Measurements from ENCODE around the gene MAGI1.

Gene MAGI1

DNA sequence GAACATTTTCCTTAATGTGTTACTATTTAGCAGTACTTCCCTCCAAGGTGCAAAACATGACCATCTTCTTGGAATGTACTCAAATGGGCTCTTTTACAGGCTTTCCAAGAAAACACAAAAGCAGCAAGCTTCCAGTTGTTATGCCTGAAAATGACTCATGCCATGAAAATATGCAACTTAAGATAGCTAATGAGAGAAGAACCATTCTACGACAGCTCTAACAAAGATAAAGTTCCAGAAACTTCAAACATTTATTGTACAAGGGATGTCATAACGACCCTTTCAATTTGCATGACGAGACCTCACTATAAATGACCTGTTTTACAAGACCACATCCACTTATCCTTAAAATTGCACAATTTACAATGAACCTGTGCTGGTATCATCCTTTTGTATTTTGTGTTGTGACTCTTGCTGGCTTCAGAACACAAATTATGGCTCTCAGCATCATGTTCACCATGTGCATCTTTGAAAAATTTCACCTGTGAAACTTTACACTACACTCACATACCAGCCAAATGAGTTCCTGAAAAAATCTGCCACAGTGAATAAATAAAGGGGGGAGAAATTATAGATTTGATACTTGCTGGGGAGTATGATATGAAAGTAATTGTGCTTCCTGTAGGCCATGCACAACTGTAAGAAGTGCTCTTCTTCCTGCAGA lies 433.7 kb downstream of the MAGI1 start:
- DNase-seq: no peak

DNA sequence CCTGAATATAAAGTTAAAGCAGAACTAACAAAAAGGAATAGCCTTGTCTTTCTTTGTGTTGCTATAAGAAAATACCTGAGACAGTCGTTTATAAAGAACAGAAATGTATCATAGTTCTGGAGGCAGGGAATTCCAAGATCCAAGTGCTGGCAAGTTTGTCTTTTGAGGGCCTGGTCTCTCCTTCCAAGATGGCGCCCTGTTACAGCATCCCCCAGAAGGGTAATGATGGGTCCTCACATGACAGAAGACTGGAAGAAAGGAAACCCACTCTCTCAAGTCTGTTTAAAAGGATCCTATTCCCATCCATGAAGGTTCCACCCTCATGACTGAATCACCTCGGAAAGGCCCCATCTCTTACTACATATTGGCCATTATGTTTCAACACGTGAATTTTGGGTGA lies 435.1 kb downstream of the MAGI1 start:
- no peak for DNase-seq

DNA sequence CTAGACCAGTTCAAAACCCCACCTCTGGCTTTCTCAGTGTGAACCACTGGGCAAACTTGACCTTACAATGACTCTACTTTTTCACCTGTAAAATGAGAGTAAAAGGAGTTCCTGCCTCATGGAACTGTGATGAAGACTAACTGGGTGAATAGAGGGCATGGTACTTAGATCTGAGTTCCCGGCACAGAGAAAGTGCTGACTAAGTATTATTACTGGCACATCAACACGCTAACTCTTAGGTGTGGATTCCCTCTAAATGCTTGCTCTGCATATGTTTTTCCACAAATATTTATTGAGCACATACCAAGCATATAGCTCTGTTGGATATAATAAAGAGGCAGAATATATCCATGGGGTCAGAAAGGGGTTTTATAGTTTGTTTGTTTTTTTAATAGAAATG lies 437.8 kb downstream of the MAGI1 start:
- DNase-seq: no peak

DNA sequence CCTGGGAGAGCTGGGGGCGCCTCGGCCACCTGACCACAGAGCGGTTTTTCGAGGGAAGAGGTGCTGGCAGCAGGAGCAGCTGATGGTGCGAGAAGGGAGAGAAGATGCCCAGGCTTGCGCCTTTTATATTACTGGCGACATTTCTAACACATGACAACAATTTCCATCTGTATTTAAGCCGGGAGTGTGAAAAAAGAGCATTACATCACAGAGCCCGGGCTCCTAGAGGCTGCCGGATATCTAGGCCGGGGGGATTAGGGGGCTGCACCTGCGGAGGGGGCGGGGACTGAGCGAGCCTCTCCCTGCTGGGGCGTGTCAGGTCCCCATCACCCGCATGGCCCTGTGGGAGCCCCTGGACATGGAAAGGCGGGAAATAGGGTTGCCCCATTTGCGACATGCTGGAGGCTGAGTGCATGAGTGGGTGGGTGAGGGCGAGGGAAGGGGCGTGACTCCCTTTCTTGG lies 440.7 kb downstream of the MAGI1 start:
- no peak for DNase-seq

DNA sequence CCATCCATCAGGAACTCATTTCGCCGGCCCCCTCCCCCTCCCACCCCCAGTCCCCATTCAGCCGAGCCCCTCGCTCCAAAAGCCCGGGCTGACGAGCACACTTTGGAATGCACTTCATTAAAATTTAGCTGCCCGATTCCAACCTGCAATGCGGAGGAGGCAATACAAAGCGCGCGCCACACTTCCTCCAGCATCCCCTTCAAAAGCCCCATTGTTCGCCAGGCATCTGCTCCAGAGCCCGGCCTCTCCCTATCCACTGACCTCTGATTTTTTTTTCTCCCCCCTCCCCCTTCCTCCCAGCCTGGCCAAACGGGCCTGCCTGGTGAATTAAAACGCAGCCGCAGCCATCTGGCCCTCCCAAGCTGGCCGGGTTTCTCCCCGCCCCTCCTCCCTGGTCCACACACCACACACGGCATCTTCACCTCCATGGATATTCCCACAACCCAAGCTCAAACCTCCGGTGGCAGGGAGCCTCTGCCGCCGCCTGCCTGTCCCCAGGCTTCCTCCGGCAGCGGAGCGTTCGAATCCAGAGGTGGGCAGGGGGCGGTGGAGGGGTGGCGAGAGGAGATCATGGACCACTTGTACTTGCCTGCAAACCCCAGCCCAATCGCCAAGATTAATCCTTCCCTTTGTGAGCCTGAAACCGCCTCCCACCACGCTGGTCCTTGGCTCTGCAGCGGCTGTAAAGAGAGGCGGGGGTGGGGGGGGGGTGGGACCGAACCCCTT lies 441.3 kb downstream of the MAGI1 start:
- no peak for DNase-seq

DNA sequence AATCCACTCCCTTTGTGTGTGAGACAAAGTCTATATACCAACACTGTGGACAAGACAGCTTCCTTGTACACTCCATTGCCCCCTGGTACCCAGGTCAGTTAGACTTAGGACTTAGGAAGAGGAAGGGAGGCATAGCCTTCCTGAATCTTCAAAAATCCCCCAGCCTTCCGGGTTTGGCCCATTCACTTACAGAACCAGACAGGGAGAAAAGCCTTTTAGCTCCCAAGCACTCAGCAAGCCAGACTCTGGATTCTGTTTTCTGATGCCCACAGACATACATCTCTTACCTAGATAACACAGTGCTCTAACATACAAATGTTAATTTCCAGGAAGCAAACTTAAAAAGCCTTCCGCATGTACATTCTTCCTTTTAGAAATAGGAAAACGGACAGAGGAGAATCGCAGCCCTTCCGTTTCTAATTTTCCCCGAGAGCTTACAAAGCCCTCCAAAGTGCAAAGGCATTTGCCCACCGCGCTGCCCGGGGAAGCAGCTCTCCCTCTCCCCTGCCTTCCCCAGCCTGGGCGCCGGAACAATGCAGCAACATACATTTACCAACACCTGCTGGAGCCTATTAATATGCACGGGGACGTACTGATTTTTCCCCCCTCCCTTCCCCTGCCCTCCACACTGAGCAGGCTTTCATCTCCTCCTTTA lies 442.0 kb downstream of the MAGI1 start:
- no peak for DNase-seq

DNA sequence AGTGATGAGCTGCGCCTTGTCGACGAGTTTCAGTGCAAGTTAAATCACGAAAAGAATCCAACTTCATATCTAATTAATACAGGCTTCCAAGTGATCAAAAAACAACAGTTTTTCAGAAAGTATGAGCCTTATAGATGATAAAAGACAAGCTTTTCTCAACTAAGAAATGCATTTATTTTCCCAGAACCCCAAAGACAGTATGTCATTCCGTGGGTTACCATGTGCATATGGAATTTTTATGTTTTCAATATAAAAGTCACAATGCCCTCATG lies 442.8 kb downstream of the MAGI1 start:
- DNase-seq: no peak

DNA sequence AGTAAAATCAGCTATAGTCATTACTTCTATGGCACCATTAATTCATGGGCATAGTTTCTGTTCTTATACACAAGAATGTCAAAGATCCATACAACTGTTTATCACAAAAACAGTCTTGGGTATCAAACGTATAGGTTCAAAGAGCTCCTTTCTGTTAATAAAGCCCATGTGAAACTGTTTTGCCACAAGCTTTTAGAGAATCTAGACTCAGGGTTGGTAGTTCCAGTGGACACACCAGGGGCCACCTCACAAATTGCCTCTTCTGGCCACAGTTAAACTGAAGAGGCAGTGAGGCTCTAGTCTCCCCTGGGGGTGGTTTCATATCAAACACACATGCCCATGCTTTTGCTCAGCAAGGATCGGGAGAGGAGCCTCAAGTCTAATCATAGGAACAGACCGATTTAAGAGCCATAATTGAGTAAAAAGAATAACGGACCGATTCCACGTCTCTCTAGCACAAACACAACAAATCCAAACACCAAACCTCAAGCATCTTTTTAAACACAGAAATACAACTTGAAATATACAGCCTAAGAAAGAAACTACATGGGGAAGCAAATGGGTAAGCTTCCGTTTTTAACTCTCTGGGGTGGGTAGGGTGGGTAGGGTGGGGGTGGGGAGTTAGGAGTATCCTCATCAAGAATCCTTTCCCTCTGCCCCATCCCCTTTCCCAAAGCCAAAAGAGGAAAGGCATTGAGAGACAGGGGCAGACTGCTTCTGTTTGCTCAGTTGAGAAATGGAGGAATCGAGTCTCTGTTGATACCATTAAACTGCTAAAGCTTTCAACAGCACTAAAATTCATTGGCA lies 443.3 kb downstream of the MAGI1 start:
- no peak for DNase-seq

DNA sequence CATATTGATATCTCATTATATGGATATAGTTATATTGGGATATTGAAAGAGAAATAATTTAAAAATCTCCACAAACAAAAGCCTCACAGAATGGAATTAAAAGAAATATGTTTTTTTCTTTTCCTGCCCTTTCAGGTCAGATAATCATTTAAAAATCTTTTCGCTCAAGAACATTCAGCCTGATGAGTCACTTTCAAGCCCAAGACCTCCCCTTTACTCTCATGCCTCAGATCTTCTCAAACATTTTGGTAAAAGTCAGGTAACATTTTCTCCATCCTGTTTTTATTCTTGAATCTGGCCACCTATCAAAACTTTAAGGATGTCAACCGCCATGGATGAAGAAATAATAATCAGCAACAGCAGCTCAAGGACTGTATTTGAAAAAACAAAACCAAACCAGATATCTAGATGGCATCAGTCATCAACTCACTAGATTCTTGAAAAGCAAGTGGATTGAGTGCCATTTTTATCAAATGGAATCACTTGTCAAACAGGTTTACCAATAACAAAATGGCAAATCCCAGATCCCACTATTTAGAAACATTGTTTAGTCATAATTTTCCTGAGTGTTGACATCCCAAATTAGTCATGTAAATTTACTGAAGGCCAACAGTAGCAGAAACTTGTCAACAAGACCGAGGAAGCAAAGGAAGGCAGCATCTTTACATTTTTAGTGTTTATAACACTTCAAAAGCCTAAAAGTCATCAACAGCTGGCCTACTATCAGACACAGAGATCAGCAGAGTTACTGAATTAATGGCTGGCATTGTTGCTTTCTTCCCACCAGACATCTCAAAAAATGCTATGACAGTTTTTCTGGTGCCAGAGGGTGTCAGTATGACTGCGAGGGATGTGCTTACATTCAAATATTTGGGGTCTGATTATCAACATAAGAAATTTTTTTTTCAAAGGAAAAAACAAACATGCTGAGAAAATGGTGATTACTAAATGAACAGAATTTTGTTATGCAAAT lies 444.7 kb downstream of the MAGI1 start:
- no peak for DNase-seq

DNA sequence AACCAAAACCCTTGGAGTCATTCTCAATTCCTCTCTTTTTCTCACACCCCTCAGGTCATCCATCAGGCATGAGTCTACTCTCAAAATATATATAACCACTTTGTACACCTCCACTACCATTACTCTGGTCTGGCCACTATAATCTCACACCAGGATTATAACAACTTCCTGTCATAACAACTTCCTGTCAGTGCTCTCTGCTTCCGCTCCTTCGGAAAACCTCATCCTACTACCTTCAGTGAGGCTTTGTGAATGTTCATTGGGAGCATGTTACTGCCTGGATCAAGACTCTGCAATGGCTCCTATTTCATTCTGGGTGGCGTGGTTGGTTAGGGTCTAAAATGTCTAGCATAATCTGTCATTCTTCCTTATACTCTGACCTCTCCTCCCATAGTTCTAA lies 447.4 kb downstream of the MAGI1 start:
- DNase-seq: no peak

DNA sequence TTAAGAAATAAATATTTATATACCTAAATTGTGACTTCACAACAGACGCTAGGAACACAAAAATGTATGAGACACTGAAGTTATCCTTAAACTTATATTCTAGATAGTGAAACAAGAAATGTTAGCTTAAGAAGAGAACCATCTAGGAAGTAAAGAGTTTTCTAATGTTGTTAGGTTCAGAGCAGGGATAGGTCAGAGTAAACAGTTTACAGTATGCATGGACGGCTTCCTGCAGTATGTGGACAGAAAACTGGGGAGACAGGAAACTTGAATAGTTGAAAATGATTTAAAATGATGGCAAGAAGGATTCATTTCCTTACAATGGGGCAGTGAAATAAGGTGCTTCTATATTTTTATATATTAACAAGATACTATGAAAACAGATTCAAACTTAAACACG lies 449.8 kb downstream of the MAGI1 start:
- DNase-seq: no peak

DNA sequence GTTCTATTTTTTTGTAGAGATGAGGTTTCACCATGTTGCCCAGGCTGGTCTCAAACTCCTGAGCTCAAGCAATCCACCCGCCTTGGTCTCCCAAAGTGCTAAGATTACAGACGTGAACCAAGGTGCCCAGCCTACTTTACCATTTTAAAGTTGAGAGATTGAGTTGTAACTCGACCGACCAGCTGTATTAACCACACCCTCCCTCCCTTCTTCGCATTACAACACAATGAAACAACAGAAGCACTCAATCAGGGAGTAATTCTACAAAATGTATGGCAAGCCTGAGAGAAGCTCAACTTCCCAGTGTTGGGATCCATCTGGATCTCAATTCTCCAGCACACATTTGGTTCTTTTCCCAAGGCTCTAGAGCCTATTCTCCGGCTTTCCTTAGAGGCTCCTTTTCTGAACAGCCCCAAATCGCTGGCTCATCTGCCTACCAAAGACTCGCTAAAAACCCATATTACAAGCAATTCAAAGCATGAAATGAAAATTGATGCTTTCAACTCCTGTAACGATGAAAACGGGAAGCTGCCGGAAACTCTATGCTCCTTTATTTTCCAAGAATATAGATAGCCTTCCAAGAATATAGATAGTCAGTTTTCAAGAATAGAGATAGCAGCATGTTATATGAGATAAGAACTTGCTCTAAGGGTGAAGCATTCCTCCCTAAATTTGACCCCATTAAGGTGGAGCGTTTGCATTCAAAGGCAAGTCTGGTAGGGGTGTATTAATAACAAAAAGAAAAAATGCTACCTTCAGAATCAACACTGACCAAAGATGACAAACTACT lies 450.9 kb downstream of the MAGI1 start:
- no peak for DNase-seq

DNA sequence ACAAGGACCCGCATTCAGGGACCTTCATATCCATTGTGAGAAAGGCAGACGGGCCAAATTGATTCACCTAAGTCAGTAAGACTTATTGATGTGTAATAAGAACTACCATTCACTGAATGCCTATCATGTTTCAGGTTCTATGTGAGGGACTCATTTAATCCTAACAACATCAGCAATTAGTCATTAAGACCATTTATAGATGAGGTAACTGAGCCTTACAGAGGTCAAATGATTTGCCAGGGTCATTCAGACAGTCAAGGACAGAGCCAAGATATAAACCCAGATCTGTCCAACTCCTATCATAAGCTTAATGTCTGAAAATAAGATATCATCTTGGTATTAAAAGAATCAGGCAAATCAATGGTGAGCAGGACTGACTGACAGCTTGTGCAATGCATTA lies 453.8 kb downstream of the MAGI1 start:
- DNase-seq: no peak

DNA sequence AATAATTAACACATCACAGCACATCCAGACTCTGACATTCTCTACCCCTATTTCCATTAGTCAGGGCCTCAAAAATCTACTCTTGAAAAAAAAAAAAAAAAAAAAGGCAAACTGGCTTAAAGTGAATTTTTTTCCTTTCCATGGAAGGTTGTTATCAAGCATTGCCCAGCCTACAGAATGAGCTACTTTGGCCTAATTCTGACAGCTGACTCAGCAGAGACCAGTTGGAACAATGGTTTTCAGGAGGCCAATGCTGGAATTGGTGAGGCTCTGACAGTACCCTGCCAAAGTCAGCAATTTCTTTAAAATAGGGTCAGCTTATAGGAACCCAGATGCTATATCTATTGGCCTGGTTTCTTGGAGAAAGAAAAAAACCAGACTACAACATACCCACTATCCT lies 454.7 kb downstream of the MAGI1 start:
- no peak for DNase-seq

DNA sequence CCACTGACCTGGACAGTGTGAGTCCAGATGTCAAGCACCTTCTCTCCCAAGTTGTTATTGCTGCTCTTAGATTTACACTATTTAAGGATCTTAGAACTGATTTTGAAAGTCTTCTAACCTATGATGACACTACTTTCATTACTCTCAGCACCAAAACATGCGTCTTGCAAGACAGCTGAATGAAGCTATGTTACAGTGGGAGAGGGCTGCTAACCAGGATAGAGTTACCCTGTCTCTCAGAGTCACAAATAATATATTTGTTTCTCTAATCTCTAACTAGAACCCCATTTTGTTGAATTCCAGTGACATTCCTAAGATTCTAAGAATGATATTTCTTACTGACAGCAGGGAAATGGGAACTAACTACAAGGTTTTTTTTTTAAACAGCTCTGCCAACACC lies 455.5 kb downstream of the MAGI1 start:
- DNase-seq: no peak

DNA sequence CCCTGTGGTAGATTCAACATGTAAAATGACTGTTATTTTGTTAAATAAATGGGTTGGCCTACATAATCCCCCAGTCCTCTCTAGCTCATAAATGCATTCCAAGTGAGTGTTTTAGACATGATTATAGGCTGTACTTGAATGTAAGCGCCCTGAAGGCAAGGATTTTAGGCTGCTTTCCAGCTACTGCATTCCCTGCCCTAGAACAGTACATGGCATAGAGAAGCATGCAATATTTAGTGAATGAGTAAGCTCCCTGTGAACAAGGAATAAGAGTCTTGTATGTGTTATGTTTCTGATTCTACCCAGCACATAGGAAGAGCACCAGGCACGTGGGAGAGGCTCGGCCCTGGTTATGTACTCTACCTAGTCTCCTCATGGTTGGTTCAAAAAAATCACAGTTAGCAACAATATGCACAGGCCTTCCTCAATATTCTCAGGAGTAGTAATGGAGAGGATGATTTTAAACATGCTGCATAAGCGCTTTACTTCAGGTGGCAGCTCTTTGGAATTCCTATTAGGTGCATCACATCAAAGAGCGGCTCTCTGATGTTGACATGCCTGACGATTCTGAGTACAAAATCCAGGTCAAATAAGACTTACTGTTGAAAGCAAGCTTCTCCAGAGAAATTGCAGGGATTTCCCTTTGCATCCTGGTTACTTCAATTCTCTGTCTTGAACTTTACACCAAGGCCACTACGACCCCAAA lies 456.6 kb downstream of the MAGI1 start:
- no peak for DNase-seq

DNA sequence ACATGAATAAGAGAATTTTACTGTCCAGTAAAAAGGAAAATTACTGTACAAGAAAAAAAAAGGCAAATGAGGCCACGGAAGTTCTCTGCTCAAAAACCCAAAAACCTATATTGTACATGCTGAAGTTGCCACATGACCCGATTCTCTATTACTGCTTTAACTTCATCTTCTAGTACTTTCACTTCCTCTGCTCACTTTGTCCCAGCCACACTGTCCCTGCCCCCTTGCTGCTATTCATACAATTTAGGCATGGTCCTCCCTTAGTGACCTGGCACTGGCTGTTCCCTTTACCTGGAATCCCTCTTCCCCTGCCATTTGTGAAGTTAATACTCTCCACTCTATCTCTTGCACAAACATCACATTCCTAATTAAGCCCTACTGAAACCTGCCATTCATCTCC lies 457.4 kb downstream of the MAGI1 start:
- DNase-seq: no peak

DNA sequence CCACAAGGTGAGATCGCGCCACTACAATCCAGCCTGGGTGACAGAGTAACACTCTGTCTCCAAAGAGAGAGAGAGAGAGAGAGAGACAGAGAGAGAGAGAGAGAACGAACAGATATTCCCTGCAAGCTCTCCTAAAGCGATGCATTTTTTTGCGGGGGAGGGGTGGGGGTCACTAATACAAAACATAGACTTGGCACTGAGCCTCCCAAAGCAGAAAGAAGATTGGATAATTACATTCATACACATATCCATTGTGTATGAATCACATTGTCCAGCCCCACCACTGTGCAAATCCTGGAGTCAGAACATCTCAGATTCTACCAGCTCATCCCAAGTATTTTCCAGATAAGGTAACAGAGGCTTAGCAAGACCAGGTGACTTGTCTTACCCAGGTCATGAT lies 459.9 kb downstream of the MAGI1 start:
- DNase-seq: no peak

DNA sequence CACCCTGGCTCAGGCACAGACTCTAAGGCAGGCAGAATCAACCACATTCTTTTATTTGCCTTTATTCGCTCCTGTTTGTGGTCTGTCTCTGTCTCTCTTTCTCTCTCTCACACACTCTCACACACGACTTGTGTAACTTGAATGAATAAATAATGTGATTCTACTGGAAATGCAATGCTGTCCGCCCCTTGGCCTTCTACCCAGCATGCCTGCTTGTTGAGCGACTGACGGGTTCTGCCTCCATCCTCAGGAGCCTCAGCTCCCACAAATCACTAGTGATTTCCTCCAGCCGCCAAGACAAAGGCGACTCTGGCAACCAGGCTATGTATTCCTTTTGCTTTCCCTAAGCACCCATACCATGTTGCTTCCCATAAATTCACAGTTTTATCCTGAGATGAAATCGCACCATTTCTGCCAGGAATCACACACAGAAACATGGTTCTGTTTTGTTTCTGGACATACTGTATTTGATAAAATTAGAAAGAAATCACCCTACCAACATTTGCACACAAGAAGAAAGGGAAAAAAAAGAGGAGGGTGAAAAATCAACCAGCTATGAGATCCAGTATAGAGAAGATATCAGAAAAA lies 460.8 kb downstream of the MAGI1 start:
- no peak for DNase-seq

DNA sequence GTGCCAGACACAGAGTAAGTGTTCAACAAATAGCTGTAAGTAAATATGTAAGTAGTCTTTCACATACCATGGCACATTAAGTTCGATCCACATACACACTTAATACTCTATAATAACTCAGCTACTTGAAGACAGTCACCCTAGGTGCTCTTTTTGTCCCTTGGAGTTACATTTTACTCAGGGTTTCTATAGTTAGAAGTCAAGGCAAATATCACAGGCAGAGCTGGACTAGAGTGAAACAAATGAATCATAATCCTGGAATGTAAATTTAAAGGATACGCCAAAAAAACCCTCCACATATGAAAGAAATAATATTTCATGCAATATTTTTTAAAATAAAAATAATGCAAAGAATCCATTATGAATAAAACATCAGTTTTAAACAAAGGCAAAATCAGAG lies 461.8 kb downstream of the MAGI1 start:
- DNase-seq: no peak

DNA sequence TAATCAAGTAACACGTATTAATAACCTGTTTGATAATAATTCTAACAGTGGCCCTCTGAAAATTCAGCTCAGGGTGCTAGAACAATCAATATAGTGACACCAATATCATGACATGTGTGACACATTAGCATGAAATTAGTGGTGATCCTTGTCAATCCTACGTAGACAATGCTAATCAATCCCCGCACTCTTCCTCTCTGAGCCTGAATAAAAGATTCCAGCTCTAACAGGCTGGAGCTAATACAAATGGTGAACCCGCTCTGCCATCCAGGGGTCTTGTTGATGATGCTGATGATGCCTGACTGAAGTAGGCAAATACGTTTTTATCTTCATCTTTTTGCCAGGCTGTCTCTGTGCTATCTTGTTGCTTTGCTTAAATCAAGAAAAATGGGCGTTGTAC lies 462.5 kb downstream of the MAGI1 start:
- DNase-seq: no peak

Data from NCI-H2029 treated with DMSO at 0.1 percent for 48 hours (cell line).